SK-N-SH treated with all-trans-retinoic acid at 6 μM for 48 hours (cell line): ENCODE results near the gene CELF4.

Experiments used
- ATAC-seq: fragments of 200-7000 bp; cut with Tn5 transposase; 3 replicates; pipeline ENCODE4 v1.9.1; 2020; ENCODE audit warnings: mild to moderate bottlenecking, moderate library complexity
- BACH2 ChIP-seq: fragments of 250-450 bp; sonication (Bioruptor Pico); IDR thresholded peaks from 2 replicates; pipeline ENCODE4 v1.9.0; 2021; ENCODE audit warnings: mild to moderate bottlenecking, borderline replicate concordance
- CSDC2 ChIP-seq: fragments of 250-450 bp; sonication (Bioruptor Pico); IDR thresholded peaks from 2 replicates; pipeline ENCODE4 v1.5.0; 2020; ENCODE audit warnings: mild to moderate bottlenecking, moderate library complexity
- ESRRG ChIP-seq: fragments of 250-450 bp; sonication (Bioruptor Pico); IDR thresholded peaks from 2 replicates; pipeline ENCODE4 v1.6.1; 2021; ENCODE audit warnings: mild to moderate bottlenecking
- GLIS3 ChIP-seq: fragments of 250-450 bp; sonication (Bioruptor Pico); IDR thresholded peaks from 2 replicates; pipeline ENCODE4 v1.5.0; 2020; ENCODE audit warnings: mild to moderate bottlenecking, moderate library complexity
- ISL1 ChIP-seq: fragments of 250-450 bp; sonication (Bioruptor Pico); IDR thresholded peaks from 2 replicates; pipeline ENCODE4 v2.1.2; 2022; ENCODE audit warnings: mild to moderate bottlenecking, moderate library complexity
- OSR1 ChIP-seq: fragments of 250-450 bp; sonication (Bioruptor Pico); IDR thresholded peaks from 2 replicates; pipeline ENCODE4 v1.8.0; 2022; ENCODE audit warnings: moderate library complexity, mild to moderate bottlenecking, inconsistent platforms
- PPARA ChIP-seq: fragments of 250-450 bp; sonication (Bioruptor Pico); IDR thresholded peaks from 2 replicates; pipeline ENCODE4 v1.5.0; 2020; ENCODE audit warnings: mild to moderate bottlenecking, borderline replicate concordance
- RARB ChIP-seq: fragments of 250-450 bp; sonication (Bioruptor Pico); IDR thresholded peaks from 2 replicates; pipeline ENCODE4 v1.8.0; 2021; ENCODE audit warnings: mild to moderate bottlenecking, moderate library complexity
- SNAI2 ChIP-seq: fragments of 250-450 bp; sonication (Bioruptor Pico); IDR thresholded peaks from 2 replicates; pipeline ENCODE4 v1.5.0; 2020; ENCODE audit warnings: mild to moderate bottlenecking, moderate library complexity
- TCF4 ChIP-seq: fragments of 250-450 bp; sonication (Bioruptor Pico); IDR thresholded peaks from 2 replicates; pipeline ENCODE4 v1.8.0; 2021; ENCODE audit warnings: mild to moderate bottlenecking, moderate library complexity, borderline replicate concordance
- TOX ChIP-seq: fragments of 250-450 bp; sonication (Bioruptor Pico); IDR thresholded peaks from 2 replicates; pipeline ENCODE4 v1.8.0; 2021; ENCODE audit warnings: mild to moderate bottlenecking, moderate library complexity, borderline replicate concordance
- ZC3H10 ChIP-seq: fragments of 250-450 bp; sonication (Bioruptor Pico); IDR thresholded peaks from 2 replicates; pipeline ENCODE4 v1.5.1; 2021; ENCODE audit warnings: mild to moderate bottlenecking, moderate library complexity
- ZFP3 ChIP-seq: fragments of 250-450 bp; sonication (Bioruptor Pico); IDR thresholded peaks from 2 replicates; pipeline ENCODE4 v1.5.0; 2020; ENCODE audit warnings: mild to moderate bottlenecking, moderate library complexity
- ZFP30 ChIP-seq: fragments of 450-650 bp; formaldehyde crosslinking; IDR thresholded peaks from 2 replicates; pipeline ENCODE4 v1.5.0; 2022; ENCODE audit warnings: mild to moderate bottlenecking, moderate library complexity
- ZNF565 ChIP-seq: fragments of 450-650 bp; formaldehyde crosslinking; conservative IDR thresholded peaks from 2 replicates; pipeline ENCODE4 v1.5.0; 2020; ENCODE audit warnings: low read depth, mild to moderate bottlenecking, moderate library complexity
- ZNF70 ChIP-seq: fragments of 450-650 bp; formaldehyde crosslinking; IDR thresholded peaks from 2 replicates; pipeline ENCODE4 v1.5.0; 2020; ENCODE audit warnings: mild to moderate bottlenecking, moderate library complexity
- ZNF8 ChIP-seq: fragments of 450-650 bp; formaldehyde crosslinking; IDR thresholded peaks from 2 replicates; pipeline ENCODE4 v1.5.0; 2020; ENCODE audit warnings: mild to moderate bottlenecking, moderate library complexity
- TF ChIP-seq, protein P1 (sequence below): fragments of 250-450 bp; sonication (Bioruptor Pico); IDR thresholded peaks from 2 replicates; pipeline ENCODE4 v1.5.0; 2020; ENCODE audit warnings: mild to moderate bottlenecking, moderate library complexity
- TF ChIP-seq, protein P2 (sequence below): fragments of 250-450 bp; sonication (Bioruptor Pico); IDR thresholded peaks from 2 replicates; pipeline ENCODE4 v1.5.1; 2020; ENCODE audit warnings: low read depth, mild to moderate bottlenecking, moderate library complexity
- TF ChIP-seq, protein P3 (sequence below): fragments of 250-450 bp; sonication (Bioruptor Pico); IDR thresholded peaks from 2 replicates; pipeline ENCODE4 v1.8.0; 2021; ENCODE audit warnings: low read depth, mild to moderate bottlenecking, moderate library complexity, borderline replicate concordance
- TF ChIP-seq, protein P4 (sequence below): fragments of 250-450 bp; sonication (Bioruptor Pico); IDR thresholded peaks from 2 replicates; pipeline ENCODE4 v1.8.0; 2020; ENCODE audit warnings: mild to moderate bottlenecking, moderate library complexity, borderline replicate concordance

The CELF4 gene

DNA sequence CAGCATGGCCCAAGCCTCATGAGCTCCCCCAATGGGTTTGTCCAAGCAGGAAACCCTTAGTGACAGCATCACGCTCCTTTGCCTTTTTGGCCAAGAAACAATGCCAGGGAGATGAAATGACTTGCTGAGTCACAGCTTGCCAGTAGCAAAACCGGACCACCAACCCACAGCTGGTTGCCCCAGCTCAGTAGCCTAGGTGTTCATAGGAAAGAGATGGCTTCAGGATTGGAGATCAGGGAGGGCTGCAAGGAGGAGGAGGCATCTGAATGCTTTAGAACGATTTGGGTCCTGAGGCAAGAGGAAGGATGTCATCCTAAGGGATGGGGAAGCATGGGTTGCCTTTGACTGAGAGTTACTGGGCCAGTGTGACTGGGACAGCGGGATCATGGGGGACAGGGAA lies 116.7 kb downstream of the CELF4 start:
- no peak for ATAC-seq
- TF ChIP-seq, protein P1, sequence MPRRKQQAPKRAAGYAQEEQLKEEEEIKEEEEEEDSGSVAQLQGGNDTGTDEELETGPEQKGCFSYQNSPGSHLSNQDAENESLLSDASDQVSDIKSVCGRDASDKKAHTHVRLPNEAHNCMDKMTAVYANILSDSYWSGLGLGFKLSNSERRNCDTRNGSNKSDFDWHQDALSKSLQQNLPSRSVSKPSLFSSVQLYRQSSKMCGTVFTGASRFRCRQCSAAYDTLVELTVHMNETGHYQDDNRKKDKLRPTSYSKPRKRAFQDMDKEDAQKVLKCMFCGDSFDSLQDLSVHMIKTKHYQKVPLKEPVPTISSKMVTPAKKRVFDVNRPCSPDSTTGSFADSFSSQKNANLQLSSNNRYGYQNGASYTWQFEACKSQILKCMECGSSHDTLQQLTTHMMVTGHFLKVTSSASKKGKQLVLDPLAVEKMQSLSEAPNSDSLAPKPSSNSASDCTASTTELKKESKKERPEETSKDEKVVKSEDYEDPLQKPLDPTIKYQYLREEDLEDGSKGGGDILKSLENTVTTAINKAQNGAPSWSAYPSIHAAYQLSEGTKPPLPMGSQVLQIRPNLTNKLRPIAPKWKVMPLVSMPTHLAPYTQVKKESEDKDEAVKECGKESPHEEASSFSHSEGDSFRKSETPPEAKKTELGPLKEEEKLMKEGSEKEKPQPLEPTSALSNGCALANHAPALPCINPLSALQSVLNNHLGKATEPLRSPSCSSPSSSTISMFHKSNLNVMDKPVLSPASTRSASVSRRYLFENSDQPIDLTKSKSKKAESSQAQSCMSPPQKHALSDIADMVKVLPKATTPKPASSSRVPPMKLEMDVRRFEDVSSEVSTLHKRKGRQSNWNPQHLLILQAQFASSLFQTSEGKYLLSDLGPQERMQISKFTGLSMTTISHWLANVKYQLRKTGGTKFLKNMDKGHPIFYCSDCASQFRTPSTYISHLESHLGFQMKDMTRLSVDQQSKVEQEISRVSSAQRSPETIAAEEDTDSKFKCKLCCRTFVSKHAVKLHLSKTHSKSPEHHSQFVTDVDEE (CRISPR knock-in tag) = no peak
- TF ChIP-seq ISL1 (CRISPR knock-in tag) (no peak), PPARA (CRISPR knock-in tag) (no peak), ZFP30 (CRISPR knock-in tag) (no peak), TOX (no peak), ZNF70 (no peak), ZNF565 (CRISPR knock-in tag) (no peak), ZNF8 (CRISPR knock-in tag) (no peak), ZFP3 (CRISPR knock-in tag) (no peak), RARB (no peak), CSDC2 (no peak), BACH2 (CRISPR knock-in tag) (no peak)
- TF ChIP-seq, protein P2, sequence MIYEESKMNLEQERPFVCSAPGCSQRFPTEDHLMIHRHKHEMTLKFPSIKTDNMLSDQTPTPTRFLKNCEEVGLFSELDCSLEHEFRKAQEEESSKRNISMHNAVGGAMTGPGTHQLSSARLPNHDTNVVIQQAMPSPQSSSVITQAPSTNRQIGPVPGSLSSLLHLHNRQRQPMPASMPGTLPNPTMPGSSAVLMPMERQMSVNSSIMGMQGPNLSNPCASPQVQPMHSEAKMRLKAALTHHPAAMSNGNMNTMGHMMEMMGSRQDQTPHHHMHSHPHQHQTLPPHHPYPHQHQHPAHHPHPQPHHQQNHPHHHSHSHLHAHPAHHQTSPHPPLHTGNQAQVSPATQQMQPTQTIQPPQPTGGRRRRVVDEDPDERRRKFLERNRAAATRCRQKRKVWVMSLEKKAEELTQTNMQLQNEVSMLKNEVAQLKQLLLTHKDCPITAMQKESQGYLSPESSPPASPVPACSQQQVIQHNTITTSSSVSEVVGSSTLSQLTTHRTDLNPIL (CRISPR knock-in tag) = no peak
- TF ChIP-seq, protein P3, sequence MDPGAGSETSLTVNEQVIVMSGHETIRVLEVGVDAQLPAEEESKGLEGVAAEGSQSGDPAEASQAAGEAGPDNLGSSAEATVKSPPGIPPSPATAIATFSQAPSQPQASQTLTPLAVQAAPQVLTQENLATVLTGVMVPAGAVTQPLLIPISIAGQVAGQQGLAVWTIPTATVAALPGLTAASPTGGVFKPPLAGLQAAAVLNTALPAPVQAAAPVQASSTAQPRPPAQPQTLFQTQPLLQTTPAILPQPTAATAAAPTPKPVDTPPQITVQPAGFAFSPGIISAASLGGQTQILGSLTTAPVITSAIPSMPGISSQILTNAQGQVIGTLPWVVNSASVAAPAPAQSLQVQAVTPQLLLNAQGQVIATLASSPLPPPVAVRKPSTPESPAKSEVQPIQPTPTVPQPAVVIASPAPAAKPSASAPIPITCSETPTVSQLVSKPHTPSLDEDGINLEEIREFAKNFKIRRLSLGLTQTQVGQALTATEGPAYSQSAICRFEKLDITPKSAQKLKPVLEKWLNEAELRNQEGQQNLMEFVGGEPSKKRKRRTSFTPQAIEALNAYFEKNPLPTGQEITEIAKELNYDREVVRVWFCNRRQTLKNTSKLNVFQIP (CRISPR knock-in tag) = no peak

DNA sequence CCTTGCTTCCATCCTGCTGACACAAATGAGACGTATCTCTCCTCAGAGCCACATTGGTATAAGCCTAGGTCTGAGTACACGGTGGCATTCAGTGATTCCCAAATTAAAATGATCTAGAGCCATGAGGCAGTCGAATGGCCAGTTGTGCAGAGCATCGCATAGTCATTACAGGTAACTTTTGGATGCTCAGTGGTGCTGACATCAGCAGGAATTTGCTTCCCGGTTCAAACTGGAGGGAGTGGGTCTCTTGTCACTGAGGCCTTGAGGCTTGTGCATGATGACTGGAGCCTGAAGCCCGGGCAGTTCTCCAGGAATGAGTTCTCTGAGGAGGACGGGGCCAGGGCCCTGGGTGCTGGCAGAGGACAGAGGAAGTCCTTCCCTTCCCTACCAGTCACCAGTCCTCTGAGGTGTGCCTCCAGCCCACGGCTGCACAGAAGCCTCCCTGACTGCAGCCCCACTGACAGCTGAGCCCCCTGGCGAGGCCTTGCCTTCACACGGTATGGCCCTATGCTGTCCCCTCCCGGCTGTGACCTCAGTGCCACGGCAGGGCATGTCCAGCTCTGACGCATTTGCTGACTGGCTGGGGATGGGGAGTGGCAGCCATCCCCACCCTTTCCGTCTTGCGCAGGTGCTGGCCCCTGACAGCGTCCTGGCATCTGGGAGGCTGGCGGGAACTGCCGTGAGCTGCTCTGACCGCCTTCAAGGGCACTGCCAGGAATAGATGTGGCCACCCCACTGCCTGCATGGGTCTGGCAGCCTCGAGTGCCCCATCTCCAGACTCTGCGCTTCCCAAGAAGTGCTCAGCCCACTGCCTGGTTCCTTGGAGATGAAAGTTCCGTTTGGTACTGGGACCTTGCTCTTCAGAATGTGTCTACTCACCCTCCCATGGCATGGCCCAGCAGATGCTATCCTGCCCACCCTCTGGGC lies 117.4 kb downstream of the CELF4 start:
- no peak for ATAC-seq
- TF ChIP-seq ESRRG (CRISPR knock-in tag) = no peak
- TF ChIP-seq CSDC2 = no peak
- TF ChIP-seq TCF4 = no peak
- no peak for TF ChIP-seq GLIS3 (CRISPR knock-in tag)
- TF ChIP-seq RARB = no peak
- TF ChIP-seq PPARA (CRISPR knock-in tag) = no peak
- TF ChIP-seq, protein P2 (CRISPR knock-in tag) = no peak
- no peak for TF ChIP-seq ZNF70
- TF ChIP-seq BACH2 (CRISPR knock-in tag) = no peak
- TF ChIP-seq ISL1 (CRISPR knock-in tag) = no peak
- no peak for TF ChIP-seq ZNF565 (CRISPR knock-in tag)
- TF ChIP-seq, protein P3 (CRISPR knock-in tag) = no peak
- TF ChIP-seq OSR1 (CRISPR knock-in tag) = no peak
- no peak for TF ChIP-seq ZFP3 (CRISPR knock-in tag)
- no peak for TF ChIP-seq SNAI2 (CRISPR knock-in tag)
- TF ChIP-seq, protein P4, sequence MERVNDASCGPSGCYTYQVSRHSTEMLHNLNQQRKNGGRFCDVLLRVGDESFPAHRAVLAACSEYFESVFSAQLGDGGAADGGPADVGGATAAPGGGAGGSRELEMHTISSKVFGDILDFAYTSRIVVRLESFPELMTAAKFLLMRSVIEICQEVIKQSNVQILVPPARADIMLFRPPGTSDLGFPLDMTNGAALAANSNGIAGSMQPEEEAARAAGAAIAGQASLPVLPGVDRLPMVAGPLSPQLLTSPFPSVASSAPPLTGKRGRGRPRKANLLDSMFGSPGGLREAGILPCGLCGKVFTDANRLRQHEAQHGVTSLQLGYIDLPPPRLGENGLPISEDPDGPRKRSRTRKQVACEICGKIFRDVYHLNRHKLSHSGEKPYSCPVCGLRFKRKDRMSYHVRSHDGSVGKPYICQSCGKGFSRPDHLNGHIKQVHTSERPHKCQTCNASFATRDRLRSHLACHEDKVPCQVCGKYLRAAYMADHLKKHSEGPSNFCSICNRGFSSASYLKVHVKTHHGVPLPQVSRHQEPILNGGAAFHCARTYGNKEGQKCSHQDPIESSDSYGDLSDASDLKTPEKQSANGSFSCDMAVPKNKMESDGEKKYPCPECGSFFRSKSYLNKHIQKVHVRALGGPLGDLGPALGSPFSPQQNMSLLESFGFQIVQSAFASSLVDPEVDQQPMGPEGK (CRISPR knock-in tag) = no peak
- no peak for TF ChIP-seq ZC3H10 (CRISPR knock-in tag)
